ENCODE measurements around the gene CDC42EP3.

CDC42EP3 gene

DNA sequence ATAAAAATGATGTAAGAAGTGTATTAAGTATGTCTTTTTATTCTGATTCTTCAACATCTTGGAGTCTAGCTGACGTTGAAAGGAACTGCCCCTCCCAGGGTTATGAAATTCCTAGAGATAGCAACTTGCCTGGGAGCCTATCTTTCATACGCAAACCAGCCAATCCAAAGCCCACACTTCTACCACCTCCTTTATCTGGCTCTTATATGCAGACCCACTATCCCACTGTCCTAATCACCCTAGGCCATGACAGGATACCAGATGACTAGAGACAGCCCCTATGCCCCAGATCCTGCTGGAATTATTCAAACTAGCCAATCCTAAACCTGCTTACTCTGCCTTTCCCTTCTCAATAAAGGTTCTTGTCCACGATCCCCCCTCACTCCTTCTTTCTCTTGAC, 11.8 kb upstream of the CDC42EP3 start:
- DNase-seq, result no peak

DNA sequence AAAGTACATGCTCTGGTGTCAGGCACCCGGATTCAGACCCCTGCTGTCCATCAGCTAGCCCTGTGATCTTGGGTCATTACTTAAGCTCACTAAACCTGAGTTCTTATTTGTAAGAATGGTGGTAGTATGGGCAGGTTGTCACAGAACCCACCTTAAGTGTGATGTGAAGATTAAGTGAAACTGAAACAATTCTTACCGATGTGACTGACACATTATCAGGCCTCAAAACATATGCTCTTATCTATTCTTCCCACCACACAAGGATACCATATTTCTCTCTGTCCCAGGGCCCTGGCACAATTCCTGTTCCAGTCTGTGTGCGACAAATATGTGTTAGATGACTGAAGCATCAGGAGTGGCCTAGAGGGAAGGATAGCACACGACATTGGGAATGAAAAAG, 11.0 kb upstream of the CDC42EP3 start:
- no peak for DNase-seq

DNA sequence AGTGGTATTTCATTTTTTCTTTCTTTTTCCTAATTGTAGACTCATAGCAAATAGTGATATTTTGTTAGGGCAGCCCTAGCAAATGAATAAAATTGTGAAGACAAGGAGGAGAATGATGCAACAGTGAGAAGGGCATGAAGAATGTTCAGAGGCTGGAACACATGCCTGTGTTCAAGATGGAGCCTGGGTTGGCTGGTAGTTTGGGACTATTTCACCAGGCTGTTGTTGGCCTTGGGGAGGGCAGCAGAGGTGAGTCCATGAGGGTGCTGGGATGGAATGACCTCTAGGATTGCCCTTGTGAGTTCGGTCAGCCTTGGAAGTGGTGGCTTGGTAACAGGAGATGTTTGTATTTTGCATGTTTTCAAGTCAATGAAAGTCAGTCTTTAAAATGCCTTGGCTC, 10.1 kb upstream of the CDC42EP3 start:
- no peak for DNase-seq

DNA sequence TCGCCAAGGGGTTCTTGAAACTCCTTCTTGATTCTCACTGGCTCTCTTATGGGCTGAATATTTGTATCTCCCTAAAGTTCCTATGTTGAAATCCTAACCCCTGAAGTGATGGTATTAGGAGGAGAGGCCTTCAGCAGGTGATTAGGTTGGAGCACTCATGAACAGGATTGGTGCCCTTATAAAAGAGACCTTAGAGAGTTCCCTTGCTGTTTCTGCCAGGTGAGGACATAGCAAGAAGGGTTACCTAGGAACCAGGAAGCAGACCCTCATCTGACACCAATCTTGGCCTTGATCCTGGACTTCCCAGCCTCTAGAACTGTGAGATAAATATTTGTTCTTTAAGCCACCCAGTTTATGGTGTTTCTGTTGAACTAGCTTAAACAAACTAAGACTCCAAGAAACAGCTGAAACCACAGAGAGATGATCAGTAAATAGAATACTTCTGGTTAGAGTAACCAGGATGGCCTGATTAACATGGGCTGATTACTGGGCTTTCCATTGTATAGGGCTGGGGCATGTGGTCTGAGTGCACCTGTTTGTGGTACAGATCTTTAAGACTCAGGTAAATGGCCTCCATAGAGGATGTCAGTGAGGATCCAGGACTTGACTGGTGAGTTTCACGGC, 7.7 kb upstream of the CDC42EP3 start:
- DNase-seq, result no peak

DNA sequence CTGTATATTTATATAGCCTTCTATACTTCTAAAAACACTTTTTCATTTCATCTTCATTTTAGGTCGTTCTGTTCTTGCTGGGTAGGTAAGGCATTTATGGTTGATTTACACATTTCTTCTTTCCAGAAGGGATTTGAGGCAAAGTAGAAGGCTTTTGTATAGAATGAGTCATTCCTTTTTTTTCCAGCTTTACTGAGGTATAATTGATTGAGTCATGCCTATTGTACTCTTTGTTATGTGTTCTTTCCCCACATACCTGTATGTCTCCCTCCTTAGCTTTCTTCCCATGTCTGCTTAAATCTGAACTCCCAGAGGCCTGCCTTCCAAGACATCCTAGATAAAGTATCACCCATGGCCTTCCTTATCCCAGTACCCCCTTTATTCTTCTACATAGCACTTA, 4.8 kb upstream of the CDC42EP3 start:
- DNase-seq, result no peak

DNA sequence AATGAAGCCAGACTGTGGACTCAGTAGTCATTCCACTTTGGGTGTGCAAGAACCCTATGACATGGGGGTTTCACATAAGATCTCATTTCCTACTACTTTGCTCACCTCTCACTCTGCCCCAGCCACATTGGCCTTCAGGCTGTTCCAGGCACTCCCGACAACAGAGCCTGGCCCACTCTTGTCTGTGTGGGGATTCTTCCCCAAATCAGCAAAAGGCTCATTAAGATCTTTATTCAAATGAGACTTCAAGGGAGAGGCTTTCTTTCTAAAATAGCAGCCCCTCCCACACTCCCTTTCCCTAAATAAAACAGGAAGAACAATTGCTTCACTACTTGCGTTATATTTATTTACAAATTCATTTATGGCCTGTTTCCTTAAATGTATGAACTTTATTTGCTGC, 3.5 kb upstream of the CDC42EP3 start:
- DNase-seq, result no peak

DNA sequence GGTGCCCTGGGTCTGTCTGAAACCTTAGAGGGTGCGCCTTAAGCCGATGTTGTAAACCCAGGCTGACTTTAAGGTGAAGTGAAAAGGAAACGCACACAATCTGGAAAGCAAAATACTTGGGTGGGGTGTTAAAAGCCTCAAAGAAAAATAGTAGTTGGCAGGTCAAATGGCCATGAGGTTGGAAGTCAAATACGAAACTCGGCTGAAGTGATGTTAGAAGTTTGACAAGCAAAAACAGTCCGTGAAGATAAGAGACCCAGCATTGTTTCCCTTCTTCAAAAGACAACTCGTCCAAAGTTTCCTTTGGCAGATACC, 1.4 kb upstream of the CDC42EP3 start:
- DNase-seq, result no peak

DNA sequence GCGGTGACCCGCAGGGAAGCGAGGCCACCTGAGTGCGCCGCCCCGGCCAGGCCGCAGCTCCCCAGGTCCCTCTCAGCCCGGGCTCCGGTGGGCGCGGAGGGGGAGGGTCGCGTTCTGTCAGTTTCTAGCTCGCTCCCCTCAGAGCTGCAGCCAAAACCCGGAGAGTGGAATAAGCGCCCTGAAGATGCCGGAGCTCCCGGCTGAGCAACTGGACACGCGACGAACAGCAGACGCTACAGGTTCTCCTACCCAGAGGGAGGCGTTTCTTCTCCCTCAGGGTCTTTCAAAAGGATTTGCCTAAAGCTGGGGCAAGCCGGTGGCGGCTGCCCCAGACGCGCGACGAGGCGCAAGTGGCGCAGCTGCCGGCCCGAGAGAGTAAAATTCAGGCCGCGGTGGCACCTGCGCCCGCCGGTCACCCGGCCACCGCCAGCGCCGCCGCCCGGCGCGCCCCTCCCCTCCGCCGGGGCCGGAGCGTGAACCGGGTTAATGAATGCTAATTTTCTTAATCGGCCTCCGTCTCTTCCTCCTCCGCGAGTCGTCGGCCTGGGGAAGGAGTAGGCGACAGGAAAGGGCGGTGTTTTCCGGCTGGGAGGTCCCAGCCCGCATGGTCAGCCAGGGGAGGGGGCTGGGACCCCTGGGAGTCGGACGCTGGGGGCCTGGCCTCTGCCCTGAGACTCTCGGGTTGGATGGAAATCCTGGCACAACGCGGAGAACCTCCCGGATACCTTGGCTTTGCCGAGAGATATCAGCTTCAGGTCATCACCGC, 845 bp upstream of the CDC42EP3 start:
- peak; percentile 80 for DNase-seq

DNA sequence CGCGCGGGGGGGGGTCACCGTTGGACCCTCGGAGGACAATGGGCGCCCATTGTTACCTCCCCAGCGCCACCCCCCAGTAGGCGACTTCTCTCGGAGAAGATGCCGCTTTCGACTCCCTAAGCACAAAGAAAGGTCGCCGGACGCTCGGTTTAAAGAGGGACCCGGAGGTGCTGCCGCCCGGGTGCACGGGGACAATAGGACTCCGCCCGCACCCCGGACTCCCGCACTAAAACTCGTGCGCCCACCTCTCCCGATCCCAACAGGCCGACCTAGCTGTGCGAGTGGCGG, 318 bp upstream of the CDC42EP3 start:
- peak; percentile 58 for DNase-seq

DNA sequence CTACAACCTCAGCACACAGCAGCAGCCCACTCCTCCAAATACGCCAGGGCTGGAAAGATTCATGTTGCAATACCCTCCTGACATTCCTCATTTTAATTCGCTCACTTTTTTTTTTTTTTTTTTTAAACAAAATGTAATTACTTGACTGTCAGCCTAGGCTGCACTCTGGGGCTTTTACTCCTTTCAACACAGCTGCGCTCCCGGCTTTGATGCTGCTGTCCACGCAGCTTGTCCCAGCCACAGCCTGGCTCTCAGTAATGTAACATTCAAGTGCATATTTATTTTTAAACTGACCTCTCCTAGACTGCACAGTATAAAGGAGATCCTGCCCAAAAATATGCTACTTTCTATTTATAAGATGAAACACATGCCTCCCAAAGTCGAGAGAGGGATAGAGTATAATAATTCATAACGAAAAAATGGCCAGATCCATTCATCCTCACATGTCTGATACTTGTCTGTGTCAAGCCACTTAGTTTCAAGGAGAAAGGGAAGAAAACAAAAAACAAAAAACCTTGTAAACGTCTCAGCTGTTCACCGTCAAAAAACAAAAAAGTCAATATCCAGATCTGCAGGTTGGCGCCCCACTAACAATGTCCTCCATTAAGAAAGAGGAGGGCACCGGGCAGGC, 949 bp downstream of the CDC42EP3 start:
- DNase-seq, result no peak

DNA sequence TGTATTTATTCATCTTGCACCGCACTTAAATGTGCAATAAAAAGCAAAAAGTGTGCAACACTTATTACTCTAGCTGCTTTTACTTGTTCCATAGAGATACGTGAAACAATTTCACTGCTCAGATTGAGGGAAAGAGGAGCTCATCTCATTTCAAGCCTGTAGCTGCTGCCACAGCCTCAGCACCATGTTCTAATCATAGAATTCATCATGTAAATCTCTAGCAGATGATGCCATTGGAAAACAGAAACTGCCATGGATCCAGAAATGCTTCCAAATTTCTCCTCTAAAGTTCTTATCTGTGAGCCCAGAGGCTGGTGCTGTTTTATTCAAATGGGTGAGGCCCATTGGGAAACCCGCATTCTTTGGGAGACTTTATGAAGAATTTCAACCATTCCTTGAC, 2.0 kb downstream of the CDC42EP3 start:
- no peak for DNase-seq

DNA sequence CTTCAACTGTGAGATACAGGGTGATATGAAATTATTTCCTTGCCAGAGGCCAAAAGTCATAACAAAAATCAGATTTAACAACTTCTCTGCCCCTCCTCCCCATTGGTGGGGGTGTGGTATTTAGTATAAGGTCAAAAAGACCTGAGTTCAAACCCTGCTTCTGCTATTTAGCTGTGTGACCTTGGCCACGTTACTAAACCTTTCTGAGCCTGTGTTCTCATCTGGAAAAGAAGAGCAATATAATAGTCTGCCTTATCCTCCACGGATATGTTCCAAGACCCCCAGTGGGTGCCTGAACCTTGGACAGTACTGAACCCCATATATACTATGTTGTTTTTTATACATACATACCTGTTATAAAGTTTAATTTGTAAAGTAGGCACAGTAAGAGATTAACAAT, 3.7 kb downstream of the CDC42EP3 start:
- DNase-seq, result no peak

DNA sequence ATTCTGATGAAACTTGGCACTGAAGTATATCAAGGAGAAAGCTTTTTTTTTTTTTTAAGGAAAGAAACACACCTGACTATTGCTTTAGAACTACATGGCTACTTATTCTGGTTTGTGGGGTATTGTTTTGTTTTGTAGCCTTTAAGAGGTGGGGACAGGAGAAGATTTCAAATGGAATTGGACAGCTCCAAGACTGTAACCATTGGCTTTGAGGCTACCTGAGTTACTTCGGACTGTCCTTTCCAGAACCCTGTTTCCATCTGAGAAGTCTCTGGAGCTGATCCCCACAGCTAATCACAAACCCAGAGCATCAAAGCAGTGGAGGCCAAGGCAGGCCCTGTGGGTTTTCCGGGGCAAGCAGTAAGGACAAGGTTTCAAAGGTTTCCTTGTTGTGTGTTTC, 4.7 kb downstream of the CDC42EP3 start:
- no peak for DNase-seq

DNA sequence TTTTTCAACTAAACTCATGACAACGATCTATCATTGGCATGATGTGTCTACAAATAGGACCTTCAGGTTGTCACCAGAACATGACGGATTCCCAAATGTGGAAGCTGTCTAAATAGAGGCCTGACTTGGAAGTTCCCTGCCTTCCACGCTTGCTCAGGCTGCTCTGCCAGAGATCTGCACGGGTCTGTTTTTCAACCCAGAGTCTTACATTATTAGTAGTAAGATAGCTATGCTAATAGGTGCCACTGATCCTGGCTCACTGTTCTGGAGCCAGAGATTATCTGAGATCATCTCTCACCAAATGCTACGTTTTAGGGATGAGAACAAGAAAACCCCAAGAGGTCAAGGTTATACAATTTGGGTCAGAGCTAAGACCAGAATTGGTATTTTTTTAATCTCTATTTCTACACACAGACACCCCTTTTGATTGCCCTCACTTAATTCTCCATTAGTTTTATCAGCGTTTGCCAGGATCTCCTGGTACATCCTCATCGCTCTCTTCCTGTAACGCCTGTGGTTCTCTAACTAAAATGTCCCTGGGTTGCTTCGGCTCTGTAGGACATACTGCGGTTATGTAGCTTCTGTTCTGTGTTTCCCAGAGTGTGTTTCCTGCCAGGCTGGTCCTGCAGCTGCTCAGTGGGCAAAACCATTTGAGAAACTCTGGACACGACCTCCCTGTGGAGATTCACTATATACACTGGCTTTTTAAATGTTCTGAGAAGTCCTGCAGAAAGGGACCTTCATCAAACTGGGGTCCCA, 5.7 kb downstream of the CDC42EP3 start:
- DNase-seq, result no peak

DNA sequence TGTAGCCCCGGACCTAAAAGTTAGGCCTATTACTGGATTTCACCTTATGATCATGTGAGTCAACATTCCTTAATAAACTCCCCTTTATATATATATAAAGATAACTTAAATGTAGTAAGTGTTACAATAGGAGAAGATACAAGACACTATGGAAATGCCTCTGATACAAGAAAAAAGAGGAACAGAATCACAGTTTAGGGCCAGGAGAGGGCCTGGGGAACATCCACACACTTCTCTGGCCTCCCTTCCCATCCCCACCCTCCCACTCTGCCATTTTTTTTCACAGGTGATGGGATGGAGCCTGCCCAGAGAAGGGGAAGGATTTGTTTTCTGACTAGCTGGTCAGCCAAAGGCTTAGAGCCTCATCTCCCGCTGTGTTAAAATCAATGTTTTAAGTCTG, 6.4 kb downstream of the CDC42EP3 start:
- no peak for DNase-seq

DNA sequence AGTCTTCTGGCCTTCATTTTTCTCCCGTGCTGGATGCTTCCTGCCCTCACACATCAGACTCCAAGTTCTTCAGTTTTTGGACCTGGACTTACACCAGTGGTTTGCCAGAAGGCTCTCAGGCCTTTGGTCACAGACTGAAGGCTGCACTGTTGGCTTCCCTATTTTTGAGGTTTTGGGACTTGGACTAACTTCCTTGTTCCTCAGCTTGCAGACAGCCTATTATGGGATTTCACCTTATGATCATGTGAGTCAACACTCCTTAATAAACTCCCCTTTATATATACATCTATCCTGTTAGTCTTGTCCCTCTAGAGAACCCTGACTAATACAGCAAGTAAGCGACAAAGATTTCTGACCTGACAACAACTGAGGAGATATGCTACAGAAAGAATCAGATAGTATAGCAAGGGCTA, 7.2 kb downstream of the CDC42EP3 start:
- no peak for DNase-seq

DNA sequence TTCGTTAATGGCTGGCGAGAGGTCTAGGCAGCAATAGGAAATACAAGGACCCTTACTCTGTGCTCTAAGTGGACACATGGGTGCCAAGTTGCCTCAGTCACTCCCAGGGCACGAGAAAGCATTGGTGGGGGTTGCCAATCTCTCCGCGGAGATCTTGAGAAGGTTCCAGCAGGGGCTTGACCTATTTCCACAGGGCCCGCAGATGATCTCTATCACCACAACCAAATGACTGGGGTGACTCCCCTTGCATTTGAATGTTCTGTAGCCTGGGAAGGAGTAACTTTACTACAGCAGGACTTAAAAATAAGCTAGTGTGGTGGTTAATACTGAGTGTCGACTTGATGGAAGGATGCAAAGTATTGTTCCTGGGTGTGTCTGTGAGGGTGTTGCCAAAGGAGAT, 8.1 kb downstream of the CDC42EP3 start:
- DNase-seq, result no peak

DNA sequence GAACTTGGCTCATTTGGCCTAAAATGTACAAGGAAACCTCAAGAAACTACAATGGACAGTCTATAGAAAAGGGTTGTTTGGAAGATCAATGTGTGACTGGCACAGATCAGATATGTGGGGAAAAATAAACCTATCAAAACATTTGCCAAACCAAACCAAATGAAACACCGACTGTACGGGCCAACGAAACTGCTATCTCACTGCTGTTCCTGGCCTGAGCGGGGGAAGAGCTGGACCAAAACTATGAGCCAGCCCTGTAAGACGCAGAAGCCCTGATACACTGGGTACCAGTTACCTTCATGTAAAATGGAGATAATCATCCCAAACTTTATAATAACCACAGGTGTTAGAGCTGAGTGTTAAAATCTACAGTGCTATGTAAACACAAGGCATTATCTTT, 11.7 kb downstream of the CDC42EP3 start:
- no peak for DNase-seq

DNA sequence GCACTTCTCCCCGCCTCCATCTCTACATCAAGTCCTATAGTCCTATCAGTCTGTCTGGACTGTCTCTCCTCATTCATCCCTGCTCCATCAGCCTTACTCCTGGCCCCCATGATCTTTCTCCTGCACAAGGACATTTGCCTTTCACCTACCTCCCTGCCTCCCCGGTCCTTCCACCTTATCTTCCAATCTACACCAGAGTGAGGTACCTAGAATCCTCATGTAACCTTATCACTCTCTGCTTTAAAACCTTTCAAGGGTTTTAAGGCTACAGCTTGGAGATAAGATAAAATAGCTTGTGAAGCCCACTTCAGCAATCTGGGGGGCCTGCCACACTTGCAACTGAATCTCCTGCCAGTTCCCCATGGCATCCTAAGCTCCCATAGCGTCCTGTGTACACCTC, 12.8 kb downstream of the CDC42EP3 start:
- DNase-seq, result no peak

DNA sequence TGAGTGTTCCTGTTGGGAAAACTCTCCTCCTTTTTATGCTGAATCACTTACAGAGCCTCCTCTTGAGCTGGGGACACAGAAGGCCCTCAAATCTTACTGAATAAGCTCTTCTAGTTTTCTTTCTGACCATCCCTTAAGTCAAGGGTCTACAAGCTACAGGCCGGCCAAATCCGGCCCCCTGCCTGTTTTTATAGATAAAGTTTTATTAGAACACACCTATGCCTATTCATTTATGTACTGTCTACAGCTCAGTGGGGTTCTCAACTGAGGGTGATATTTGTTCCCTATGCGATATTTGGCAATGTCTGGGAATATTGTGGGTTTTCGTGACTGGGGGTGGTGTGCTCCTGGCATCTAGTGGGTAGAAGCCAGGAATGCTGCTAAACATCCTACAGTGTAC, 14.0 kb downstream of the CDC42EP3 start:
- no peak for DNase-seq

DNA sequence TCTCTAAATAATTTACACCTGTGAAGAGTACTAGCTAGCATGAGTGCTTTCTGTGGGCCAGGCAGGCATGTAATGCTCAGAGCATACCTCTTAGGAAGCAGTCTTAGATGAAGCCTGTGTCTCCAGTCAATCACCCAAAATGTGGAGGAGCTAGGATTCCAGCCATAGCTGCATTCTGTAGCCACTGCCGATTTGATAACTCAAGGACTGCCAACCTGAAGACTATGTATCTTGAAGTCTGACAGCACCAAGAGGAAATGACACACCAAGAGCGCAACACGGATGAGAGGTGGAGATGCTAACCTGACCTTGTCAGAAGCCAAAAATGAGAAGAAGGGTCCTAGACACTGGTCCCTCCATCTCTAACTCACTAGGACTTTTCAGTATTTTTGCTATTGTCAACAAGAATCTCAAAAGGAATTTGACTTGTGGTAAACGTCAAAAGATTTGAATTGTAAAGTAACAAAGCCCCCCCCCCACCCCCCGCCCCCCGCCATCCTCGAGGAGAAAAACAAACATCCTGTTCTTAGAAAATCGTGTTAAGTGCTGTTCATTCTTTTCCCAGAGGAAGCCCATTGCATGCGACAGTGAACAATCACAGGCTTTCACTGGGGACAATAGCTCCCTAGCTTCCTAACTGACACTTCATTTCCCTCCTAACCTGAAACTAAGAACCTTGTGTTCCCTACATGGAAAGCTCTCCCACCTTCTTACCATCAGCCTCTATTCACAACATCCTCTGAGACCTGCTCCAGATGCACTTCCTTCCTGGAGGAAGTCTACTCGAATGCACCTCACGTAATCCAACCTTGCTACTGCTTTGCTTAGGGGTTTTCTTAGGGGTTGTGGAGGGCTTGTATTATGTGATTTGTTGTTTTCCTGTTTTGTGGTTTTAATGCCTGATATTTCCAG, 14.7 kb downstream of the CDC42EP3 start:
- no peak for DNase-seq

DNA sequence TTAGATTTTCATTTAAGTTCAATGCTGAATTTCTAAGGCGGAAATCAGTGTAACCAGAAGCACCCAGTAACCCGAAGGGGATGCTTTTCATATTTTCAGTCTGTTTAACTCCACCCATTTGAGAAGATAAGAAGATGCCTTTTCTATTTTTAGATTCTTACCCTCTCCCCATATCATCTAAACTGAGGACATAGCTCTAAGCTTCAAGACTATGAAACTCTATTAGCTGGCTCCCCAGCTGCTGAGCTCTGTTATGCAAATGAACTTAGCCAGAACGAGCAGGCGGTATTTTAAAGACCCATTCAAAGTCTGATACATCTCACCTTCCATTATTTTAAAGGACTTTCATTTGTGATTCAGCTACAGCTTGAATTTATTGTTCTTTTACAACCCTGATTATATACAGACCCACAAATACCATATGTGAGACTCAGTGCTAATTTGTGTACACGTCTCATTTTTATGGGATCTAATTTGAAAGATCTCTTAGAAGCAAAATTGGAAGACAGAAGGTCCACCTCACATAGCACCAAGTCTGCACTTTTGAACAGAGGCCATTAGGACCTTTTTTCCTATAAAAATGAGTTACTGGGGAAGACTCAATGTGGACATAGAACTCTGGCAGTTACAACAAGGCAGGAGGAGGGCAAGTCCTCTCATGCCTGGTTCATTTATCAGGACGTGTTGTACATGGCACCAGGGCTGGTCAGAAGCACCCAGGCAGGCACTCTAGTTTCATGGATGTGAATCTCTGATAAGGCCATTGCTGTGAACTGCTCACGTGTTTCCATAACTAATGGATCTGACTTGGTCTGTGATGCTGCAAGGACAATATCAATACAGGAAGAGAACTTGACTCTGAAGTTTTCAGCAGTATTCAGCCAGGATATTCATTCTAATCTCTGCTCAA, 16.3 kb downstream of the CDC42EP3 start:
- no peak for DNase-seq
